ENCODE data around the gene GAREM1.

DNA sequence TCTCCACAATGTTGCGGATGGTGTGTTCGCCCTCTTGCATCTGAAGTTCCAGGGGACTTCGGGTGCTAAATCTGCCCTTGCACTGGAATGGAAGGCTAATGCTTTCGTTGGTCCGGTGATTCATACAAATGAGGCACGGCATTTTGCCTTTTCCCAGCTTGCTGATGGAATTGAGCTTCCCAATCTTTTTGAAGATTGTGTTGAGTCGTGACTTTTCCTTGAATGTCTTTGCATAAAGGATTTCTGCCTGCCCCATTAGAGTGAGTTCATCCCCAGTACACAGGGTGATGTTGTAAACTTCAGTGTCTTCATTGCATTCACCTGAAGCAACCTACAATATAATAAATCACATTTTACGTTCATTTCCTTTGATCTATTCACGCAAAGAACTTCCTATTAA, 182.8 kb downstream of the GAREM1 start:
- no peak for TF ChIP-seq POLR2A (IDR thresholded peaks at IDR 0.05)
- no peak for TF ChIP-seq POLR2AphosphoS5 (IDR thresholded peaks at IDR 0.05)
